Testis (tissue), 3 donors: ENCODE data around the gene KLLN. TPM values are rescaled to one million over a fixed set of nuclear protein-coding genes. Genes with fewer than 3 reads are reported as not detected.
"Not testable (repeated sequence)": the region's sequence is repeated elsewhere in the genome, so short reads cannot be mapped to it uniquely, and the experiment has no call there.

Experiments
- DNase-seq: peaks from one replicate; pipeline ENCODE4 v3.0.0-alpha.2; 2019
- H3K27ac ChIP-seq, 2 donors: fragments of 200-600 bp; sonication (generic); one replicate each; pipeline ENCODE4 v1.5.1; 2019
- H3K27me3 ChIP-seq: fragments of 200-600 bp; sonication (generic); one replicate; pipeline ENCODE4 v1.5.1; 2019
- H3K36me3 ChIP-seq: fragments of 200-600 bp; sonication (generic); one replicate; pipeline ENCODE4 v1.5.1; 2017; ENCODE audit warnings: low read depth; ENCODE audit errors: missing control alignments
- H3K4me1 ChIP-seq: fragments of 200-600 bp; sonication (generic); one replicate; pipeline ENCODE4 v1.5.1; 2019
- H3K4me3 ChIP-seq, 2 donors: fragments of 200-600 bp; sonication (generic); one replicate each; pipeline ENCODE4 v1.5.1; 2017 to 2019
- H3K9me3 ChIP-seq: fragments of 200-600 bp; sonication (generic); one replicate; pipeline ENCODE4 v1.5.1; 2017
- CTCF ChIP-seq, 3 experiments: fragments of 450-650 bp in 2 of 3; fragments of 200-600 bp in 1 of 3; sonication (generic) in 1 of 3; IDR thresholded peaks; one replicate each; pipeline ENCODE4 v1.5.1; 2016 to 2019; ENCODE audit warnings: antibody characterized with exemption in 3 of 3, mild to moderate bottlenecking in 2 of 3, moderate library complexity in 1 of 3
- POLR2A ChIP-seq: fragments of 450-650 bp; IDR thresholded peaks from one replicate; pipeline ENCODE4 v1.6.1; 2017; ENCODE audit warnings: antibody characterized with exemption, mild to moderate bottlenecking, moderate library complexity
- WGBS, 2 donors: methylation state at CpG; one replicate each; pipeline ENCODE4 v1.1.5; 2018; 5-methylcytosine and 5-hydroxymethylcytosine counted together
- intact Hi-C: fragments of 100-400 bp; cut with DNase I; formaldehyde crosslinking; loops from one replicate; pipeline ENCODE4 v1.15.1; 2023; ENCODE audit warnings: low total_unique reads
- polyA plus RNA-seq: library from polyadenylated mRNA; stranded (reverse); fragments of 350-450 nt; fragmentation: Illumina TruSeq; extraction: RNeasy Lipid Tissue Mini Kit (QIAGEN cat#74804); gene quantifications from one replicate; pipeline ENCODE4 v1.2.3, GENCODE V29; 2014; ENCODE audit warnings: low read depth, low replicate concordance; ENCODE audit not compliant: insufficient read depth
- total RNA-seq, 2 donors: library from RNA; depleted of rRNA; stranded (reverse); fragments of >200 nt; gene quantifications; one replicate each; pipeline ENCODE4 v1.2.3, GENCODE V29; 2016

Gene KLLN
- total and polyA plus RNA-seq, 3 donors from 2014 or later, result 2.0 to 3.9 (median 2.0) TPM

GRCh38 chr10:87866412-87866974, 3.2 kb upstream of the KLLN start:
- H3K4me1 ChIP-seq, result peaks cover 19% of the 10 kb centered on the region
- WGBS, 2 donors, result 12 to 15% methylated on average over 3 of the region's 3 CpGs
- TF ChIP-seq POLR2A, result no peak
- TF ChIP-seq CTCF (IDR thresholded peaks at IDR 0.05), result no peak
- intact Hi-C loops, result loop anchor here (10.0 kb wide), 2 partner anchors 178 to 518 kb away; no protein-coding TSS in a partner anchor
- DNase-seq, result no peak
- no peaks in the 10 kb centered on the region for H3K36me3 ChIP-seq
- no peaks in the 10 kb centered on the region for H3K9me3 ChIP-seq
- no peaks in the 10 kb centered on the region for H3K27me3 ChIP-seq
- H3K4me3 ChIP-seq, result peak overlapping the region; percentile 93 to 96
- peak overlapping the region; percentile 29 to 99 for H3K27ac ChIP-seq

GRCh38 chr10:87865241-87865881, 2.0 kb upstream of the KLLN start:
- Histone ChIP-seq H3K4me3 (peak overlapping the region; percentile 93 to 96), H3K36me3 (no peaks in the 10 kb centered on the region), H3K27ac (peak overlapping the region; percentile 87 to 99), H3K27me3 (no peaks in the 10 kb centered on the region), H3K4me1 (peaks cover 19% of the 10 kb centered on the region), H3K9me3 (no peaks in the 10 kb centered on the region)
- no peak for DNase-seq
- 0% methylated on average over 4 of the region's 4 CpGs for WGBS, 2 donors
- intact Hi-C loops, result loop anchor here (10.0 kb wide), 2 partner anchors 179 to 519 kb away; no protein-coding TSS in a partner anchor
- TF ChIP-seq POLR2A (no peak), CTCF (IDR thresholded peaks at IDR 0.05) (no peak)

DNA sequence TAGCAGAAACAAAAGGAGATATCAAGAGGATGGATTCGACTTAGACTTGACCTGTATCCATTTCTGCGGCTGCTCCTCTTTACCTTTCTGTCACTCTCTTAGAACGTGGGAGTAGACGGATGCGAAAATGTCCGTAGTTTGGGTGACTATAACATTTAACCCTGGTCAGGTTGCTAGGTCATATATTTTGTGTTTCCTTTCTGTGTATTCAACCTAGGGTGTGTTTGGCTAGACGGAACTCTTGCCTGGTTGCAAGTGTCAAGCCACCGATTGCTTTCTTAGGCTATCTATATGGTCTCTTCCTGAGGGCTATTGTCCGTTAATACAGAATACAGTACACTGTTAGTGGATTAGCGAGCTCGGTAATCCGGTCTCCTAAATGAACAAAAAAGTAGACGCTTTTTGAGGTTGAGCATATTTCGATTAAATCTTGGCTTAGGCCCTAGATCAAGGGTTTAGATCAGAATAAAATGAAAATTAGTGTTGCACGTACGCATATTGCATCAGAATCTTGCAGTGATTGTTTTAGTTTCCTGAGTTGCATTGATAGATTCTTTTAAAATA, 1.2 kb upstream of the KLLN start:
- Histone ChIP-seq H3K4me1 (peaks cover 19% of the 10 kb centered on the region), H3K36me3 (no peaks in the 10 kb centered on the region), H3K27ac (peak overlapping the region; percentile 87 to 99), H3K4me3 (peak overlapping the region; percentile 93 to 96), H3K27me3 (no peaks in the 10 kb centered on the region), H3K9me3 (no peaks in the 10 kb centered on the region)
- 0 to 1% methylated on average over 16 of the region's 16 CpGs for WGBS, 2 donors
- no peak for TF ChIP-seq CTCF (IDR thresholded peaks at IDR 0.05)
- no peak for TF ChIP-seq POLR2A
- intact Hi-C loops, result loop anchor here (10.0 kb wide), 2 partner anchors 180 to 520 kb away; no protein-coding TSS in a partner anchor
- DNase-seq, result no peak

- Histone ChIP-seq H3K4me1 (peaks cover 19% of the 10 kb centered on the region), H3K4me3 (peak overlapping the region; percentile 93 to 96), H3K27ac (peak overlapping the region; percentile 87 to 99)
- intact Hi-C loops, result loop anchor here (10.0 kb wide), 2 partner anchors 181 to 521 kb away; no protein-coding TSS in a partner anchor
- H3K9me3 ChIP-seq, H3K36me3 ChIP-seq, H3K27me3 ChIP-seq: not testable (repeated sequence)
- peak; percentile 34 for DNase-seq
- 0% methylated on average over 5 to 29 of the region's 47 CpGs for WGBS, 2 donors
Observed at GRCh38 chr10:87863951-87864495, 690 bp upstream of the KLLN start.

- Histone ChIP-seq H3K4me3 (peak overlapping the region; percentile 93 to 96), H3K9me3 (no peaks in the 10 kb centered on the region), H3K4me1 (peaks cover 11% of the 10 kb centered on the region), H3K36me3 (no peaks in the 10 kb centered on the region), H3K27me3 (no peaks in the 10 kb centered on the region), H3K27ac (peak overlapping the region; percentile 87 to 99)
- no peak for DNase-seq
- WGBS, 2 donors, result 1 to 2% methylated on average over 18 to 21 of the region's 21 CpGs
- TF ChIP-seq POLR2A (no peak), CTCF (IDR thresholded peaks at IDR 0.05) (no peak)
- intact Hi-C loops, result loop anchor here (10.0 kb wide), 2 partner anchors 182 to 522 kb away; no protein-coding TSS in a partner anchor
Observed at GRCh38 chr10:87862679-87863052, 667 bp downstream of the KLLN start.
